Osteoblast (primary cell): ENCODE measurements around the gene SMAP1. TPM values are rescaled to one million over a fixed set of nuclear protein-coding genes. Genes with fewer than 3 reads are reported as not detected.

ENCODE experiments used
- DNase-seq: peaks from one replicate; pipeline ENCODE4 v3.0.0; 2011; ENCODE audit warnings: low spot score, mixed read lengths; ENCODE audit not compliant: insufficient read length; ENCODE audit errors: missing footprints
- H2AFZ ChIP-seq: 2 replicates; pipeline ENCODE4 v1.6.0; 2011; ENCODE audit warnings: mild to moderate bottlenecking, low read length
- H3K27ac ChIP-seq: 2 replicates; pipeline ENCODE4 v1.5.1; 2011; ENCODE audit warnings: mild to moderate bottlenecking, low read depth, low read length, moderate library complexity
- H3K27me3 ChIP-seq: 2 replicates; pipeline ENCODE4 v1.6.0; 2012; ENCODE audit warnings: mild to moderate bottlenecking, control low read depth, inconsistent platforms, low read length, moderate library complexity; ENCODE audit not compliant: insufficient read depth
- H3K36me3 ChIP-seq: 2 replicates; pipeline ENCODE4 v1.5.1; 2011; ENCODE audit warnings: mild to moderate bottlenecking, low read length, control low read depth, moderate library complexity; ENCODE audit not compliant: insufficient read depth
- H3K4me1 ChIP-seq: 2 replicates; pipeline ENCODE4 v1.5.1; 2011; ENCODE audit warnings: mild to moderate bottlenecking, low read length, control low read depth, moderate library complexity; ENCODE audit not compliant: insufficient read depth
- H3K4me2 ChIP-seq: 2 replicates; pipeline ENCODE4 v1.6.0; 2011; ENCODE audit warnings: mild to moderate bottlenecking, low read length; ENCODE audit not compliant: insufficient read depth
- H3K4me3 ChIP-seq: fragments of 200-600 bp; sonication (generic); 3 replicates; pipeline ENCODE4 v1.5.1; 2012; ENCODE audit warnings: mild to moderate bottlenecking, low read length, inconsistent platforms; ENCODE audit not compliant: insufficient read depth
- H3K79me2 ChIP-seq: 2 replicates; pipeline ENCODE4 v1.6.0; 2012; ENCODE audit warnings: mild to moderate bottlenecking, low read length, control low read depth, inconsistent platforms; ENCODE audit not compliant: insufficient read depth
- H3K9me3 ChIP-seq: 2 replicates; pipeline ENCODE4 v1.5.1; 2011; ENCODE audit warnings: low read depth, low read length, control low read depth
- H4K20me1 ChIP-seq: 2 replicates; pipeline ENCODE4 v1.6.0; 2012; ENCODE audit warnings: mild to moderate bottlenecking, low read length, control low read depth; ENCODE audit not compliant: insufficient read depth
- CTCF ChIP-seq: IDR thresholded peaks from 2 replicates; pipeline ENCODE4 v1.5.1; 2011; ENCODE audit warnings: mild to moderate bottlenecking, low read depth, low read length, moderate library complexity; ENCODE audit errors: extremely low read depth
- total RNA-seq: library from RNA; depleted of rRNA; stranded (reverse); fragments of >200 nt; gene quantifications from 2 replicates; pipeline ENCODE4 v1.2.3, GENCODE V29; 2012

Gene SMAP1
- total RNA-seq, 1 donor, result 33.7 TPM

GRCh38 chr6:70847106-70848084 lies 179.7 kb downstream of the SMAP1 start:
- H4K20me1 ChIP-seq, result no peaks in the 10 kb centered on the region
- H3K27me3 ChIP-seq, result no peaks in the 10 kb centered on the region
- H3K36me3 ChIP-seq, result no peaks in the 10 kb centered on the region
- H2AFZ ChIP-seq, result no peak overlapping the region
- no peak overlapping the region for H3K27ac ChIP-seq
- TF ChIP-seq CTCF, result no peak
- no peak overlapping the region for H3K4me3 ChIP-seq
- no peaks in the 10 kb centered on the region for H3K9me3 ChIP-seq
- no peak overlapping the region for H3K4me2 ChIP-seq
- H3K4me1 ChIP-seq, result peaks cover 4% of the 10 kb centered on the region
- no peaks in the 10 kb centered on the region for H3K79me2 ChIP-seq
- no peak for DNase-seq

DNA sequence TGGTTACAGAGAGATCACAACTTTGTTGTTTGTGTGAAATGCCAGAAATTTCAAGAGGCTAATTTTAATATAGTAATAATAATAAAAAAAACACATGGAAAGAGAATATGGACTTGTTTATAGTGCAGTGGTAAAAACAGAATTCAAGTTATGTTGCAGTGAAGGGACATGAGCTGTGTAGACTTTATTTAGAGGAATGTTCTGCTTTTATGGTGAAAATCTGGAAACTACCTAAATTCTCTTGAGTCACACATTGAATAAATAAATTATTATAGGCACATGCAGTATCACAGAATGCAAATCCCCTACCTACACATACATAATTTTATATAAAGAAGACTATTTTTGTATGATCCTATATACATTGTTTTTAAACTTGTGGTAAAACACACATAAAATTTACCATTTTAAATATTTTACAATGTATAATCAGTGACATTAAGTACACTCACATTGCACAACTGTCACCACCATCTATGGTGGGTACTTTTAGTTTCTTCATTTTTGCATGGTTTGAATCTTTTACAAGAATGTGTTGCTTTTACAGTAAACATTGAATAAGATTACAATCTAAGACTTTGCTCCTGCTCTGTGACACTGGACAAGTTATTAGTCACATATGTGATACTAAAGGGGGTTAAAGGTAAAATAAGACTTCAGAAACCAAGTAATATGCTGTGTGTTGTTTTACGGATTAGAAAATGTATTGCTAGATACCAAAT lies 181.8 kb downstream of the SMAP1 start:
- Histone ChIP-seq H3K4me3 (no peak overlapping the region), H3K36me3 (no peaks in the 10 kb centered on the region)
- no peak for TF ChIP-seq CTCF

DNA sequence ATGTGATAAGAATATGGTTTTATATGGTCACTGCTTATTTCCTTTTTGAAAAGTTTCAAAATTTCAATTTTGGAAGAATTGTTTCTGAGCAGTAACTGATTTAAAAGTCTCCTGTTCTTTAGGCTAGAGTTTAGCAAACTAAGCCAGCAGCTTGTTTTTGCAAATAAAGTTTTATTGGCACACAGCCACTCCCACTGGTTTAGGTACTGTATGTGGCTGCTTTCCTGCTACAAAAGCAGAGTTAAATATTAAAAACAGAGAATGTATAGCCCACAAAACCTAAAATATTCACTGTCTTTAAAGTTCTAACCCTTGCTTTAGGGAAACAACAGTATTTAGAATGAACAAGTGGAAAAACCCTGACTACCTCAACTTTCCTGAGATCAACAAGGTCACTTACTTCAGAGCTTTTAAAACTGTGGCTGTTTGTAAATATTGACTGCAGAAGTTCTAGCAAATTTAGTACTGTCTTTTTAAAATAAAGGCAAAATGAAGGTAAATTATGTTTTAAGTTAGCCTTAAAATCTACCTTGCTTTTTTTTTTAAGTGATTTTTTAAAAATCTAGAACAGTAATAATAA lies 185.1 kb downstream of the SMAP1 start:
- no peak overlapping the region for H3K4me3 ChIP-seq
- H3K27ac ChIP-seq, result no peak overlapping the region
- no peaks in the 10 kb centered on the region for H3K27me3 ChIP-seq
- peaks cover 4% of the 10 kb centered on the region for H3K4me1 ChIP-seq
- DNase-seq, result no peak
- H3K36me3 ChIP-seq, result no peaks in the 10 kb centered on the region
- H3K79me2 ChIP-seq, result no peaks in the 10 kb centered on the region
- H2AFZ ChIP-seq, result no peak overlapping the region
- TF ChIP-seq CTCF, result no peak
- no peaks in the 10 kb centered on the region for H3K9me3 ChIP-seq
- no peaks in the 10 kb centered on the region for H4K20me1 ChIP-seq
- no peak overlapping the region for H3K4me2 ChIP-seq

More for the DNA sequence above, 181.8 kb downstream of the SMAP1 start:
- Histone ChIP-seq H3K27me3 (no peaks in the 10 kb centered on the region), H3K79me2 (no peaks in the 10 kb centered on the region), H3K27ac (no peak overlapping the region), H3K4me2 (no peak overlapping the region), H2AFZ (no peak overlapping the region), H3K9me3 (no peaks in the 10 kb centered on the region), H3K4me1 (peaks cover 4% of the 10 kb centered on the region), H4K20me1 (no peaks in the 10 kb centered on the region)
- no peak for DNase-seq
